ENCODE data around the gene ZBED6. TPM values are rescaled to one million over a fixed set of nuclear protein-coding genes. Genes with fewer than 3 reads are reported as not detected.
A peak's percentile ranks its signal among the peaks of the same experiment; 100 is the strongest.

The ZBED6 gene
- total and polyA plus RNA-seq, 2 experiments from 2014 or later: 3.1 to 8.6 TPM

GRCh38 chr1:203768256-203768655 is 27.2 kb upstream of the ZBED6 start:
- Histone ChIP-seq H3K9me3 (ENCODE audit: low read depth) (no peaks in the 10 kb centered on the region), H3K27me3 (peaks cover 4% of the 10 kb centered on the region), H3K4me1 (ENCODE audit: low read depth) (no peaks in the 10 kb centered on the region), H3K27ac (no peak overlapping the region), H3K4me3 (no peak overlapping the region), H3K36me3 (no peaks in the 10 kb centered on the region)
- DNase-seq (ENCODE audit: low read depth in 1 of 2, low spot score in 1 of 2): no peak
- TF ChIP-seq CTCF (IDR thresholded peaks at IDR 0.05; ENCODE audit: low read depth, low read length): no peak

GRCh38 chr1:203769505-203770343 is 25.7 kb upstream of the ZBED6 start:
- H3K27ac ChIP-seq: no peak overlapping the region
- H3K4me3 ChIP-seq: no peak overlapping the region
- no peaks in the 10 kb centered on the region for H3K36me3 ChIP-seq
- no peaks in the 10 kb centered on the region for H3K9me3 ChIP-seq (ENCODE audit: low read depth)
- peaks cover 4% of the 10 kb centered on the region for H3K27me3 ChIP-seq
- no peak for TF ChIP-seq CTCF (IDR thresholded peaks at IDR 0.05; ENCODE audit: low read depth, low read length)
- peak; percentile 41 to 96 for DNase-seq (ENCODE audit: low read depth in 1 of 2, low spot score in 1 of 2)
- no peaks in the 10 kb centered on the region for H3K4me1 ChIP-seq (ENCODE audit: low read depth)

- Histone ChIP-seq H3K27me3 (peaks cover 4% of the 10 kb centered on the region), H3K9me3 (ENCODE audit: low read depth) (no peaks in the 10 kb centered on the region), H3K27ac (no peak overlapping the region), H3K4me1 (ENCODE audit: low read depth) (no peaks in the 10 kb centered on the region), H3K4me3 (no peak overlapping the region), H3K36me3 (no peaks in the 10 kb centered on the region)
- no peak for TF ChIP-seq CTCF (IDR thresholded peaks at IDR 0.05; ENCODE audit: low read depth, low read length)
- peak in 1 of 2 donors; percentile 51 for DNase-seq (ENCODE audit: low read depth in 1 of 2, low spot score in 1 of 2)
Observed at GRCh38 chr1:203771901-203772301, 23.5 kb upstream of the ZBED6 start.

- no peaks in the 10 kb centered on the region for H3K4me1 ChIP-seq (ENCODE audit: low read depth)
- TF ChIP-seq CTCF (IDR thresholded peaks at IDR 0.05; ENCODE audit: low read depth, low read length): no peak
- no peaks in the 10 kb centered on the region for H3K9me3 ChIP-seq (ENCODE audit: low read depth)
Observed at GRCh38 chr1:203772836-203773235, 22.6 kb upstream of the ZBED6 start.

GRCh38 chr1:203776636-203777035 is 18.8 kb upstream of the ZBED6 start:
- H3K4me3 ChIP-seq: no peak overlapping the region

More at GRCh38 chr1:203772836-203773235, 22.6 kb upstream of the ZBED6 start:
- Histone ChIP-seq H3K4me3 (no peak overlapping the region), H3K36me3 (no peaks in the 10 kb centered on the region), H3K27ac (no peak overlapping the region), H3K27me3 (peaks cover 4% of the 10 kb centered on the region)
- DNase-seq (ENCODE audit: low read depth in 1 of 2, low spot score in 1 of 2): no peak

More at GRCh38 chr1:203776636-203777035, 18.8 kb upstream of the ZBED6 start:
- H3K27me3 ChIP-seq: no peaks in the 10 kb centered on the region
- no peaks in the 10 kb centered on the region for H3K9me3 ChIP-seq (ENCODE audit: low read depth)
- no peaks in the 10 kb centered on the region for H3K36me3 ChIP-seq
- TF ChIP-seq CTCF (IDR thresholded peaks at IDR 0.05; ENCODE audit: low read depth, low read length): no peak
- no peak overlapping the region for H3K27ac ChIP-seq
- peak in 1 of 2 donors; percentile 29 for DNase-seq (ENCODE audit: low read depth in 1 of 2, low spot score in 1 of 2)
- no peaks in the 10 kb centered on the region for H3K4me1 ChIP-seq (ENCODE audit: low read depth)
